B cell (primary cell): ENCODE data around the gene RMND1. TPM values are rescaled to one million over a fixed set of nuclear protein-coding genes. Genes with fewer than 3 reads are reported as not detected.

Experiments used
- ATAC-seq: fragments of 200-7000 bp; cut with Tn5 transposase; one replicate; pipeline ENCODE4 v1.10.0; 2021; ENCODE audit warnings: low read depth, mild to moderate bottlenecking, moderate number of reproducible peaks, moderate library complexity
- CTCF ChIA-PET: fragments of 350-600 bp; sonication (Branson Sonifier 250); formaldehyde crosslinking; loops from one replicate; lab custom pipeline; 2021; ENCODE audit warnings: antibody characterized with exemption, inconsistent platforms; lab: Charles Lee
- POLR2A ChIA-PET: fragments of 350-600 bp; sonication (Branson Sonifier 250); formaldehyde crosslinking; loops from one replicate; lab custom pipeline; 2021; ENCODE audit warnings: antibody characterized with exemption; lab: Charles Lee
- DNase-seq: peaks from one replicate; pipeline ENCODE4 v3.0.0; 2013
- H2AFZ ChIP-seq: 2 replicates; pipeline ENCODE4 v1.6.1; 2012; ENCODE audit warnings: mild to moderate bottlenecking, low read depth, low read length; ENCODE audit not compliant: insufficient read depth, poor library complexity, severe bottlenecking
- H3K27ac ChIP-seq, 2 donors: 1 replicate in 1 of 2; 2 replicates in 1 of 2; pipeline ENCODE4 v1.5.1; 2012 to 2013; ENCODE audit warnings: low read length in 2 of 2, mild to moderate bottlenecking in 2 of 2, moderate library complexity in 1 of 2
- H3K27me3 ChIP-seq, 4 experiments: fragments of 200-600 bp in 1 of 4; sonication (generic) in 1 of 4; replicated peaks in 1 of 4; 1 replicate in 2 of 4; 2 replicates in 2 of 4; pipeline versions ENCODE4 v1.6.1 to v1.7.0; 2013 to 2016; ENCODE audit warnings: low read length in 3 of 4, mild to moderate bottlenecking in 2 of 4, mixed read lengths in 1 of 4, moderate library complexity in 1 of 4; ENCODE audit not compliant: insufficient read depth in 4 of 4, control insufficient read depth in 3 of 4; ENCODE audit errors: control extremely low read depth in 1 of 4
- H3K36me3 ChIP-seq, 2 experiments: replicated peaks in 1 of 2; 1 replicate in 1 of 2; 2 replicates in 1 of 2; pipeline versions ENCODE4 v1.6.1 to v1.7.1; 2013; ENCODE audit warnings: low read length in 1 of 2; ENCODE audit not compliant: insufficient read depth in 2 of 2, control insufficient read depth in 1 of 2; ENCODE audit errors: control extremely low read depth in 1 of 2, extremely low read depth in 1 of 2
- H3K4me1 ChIP-seq, 2 donors: fragments of 200-600 bp in 1 of 2; sonication (generic) in 1 of 2; 1 replicate in 1 of 2; 2 replicates in 1 of 2; pipeline versions ENCODE4 v1.5.1 to v1.6.1; 2013 to 2017; ENCODE audit warnings: low read length in 2 of 2; ENCODE audit not compliant: control insufficient read depth in 2 of 2, insufficient read depth in 2 of 2
- H3K4me2 ChIP-seq: replicated peaks from 2 replicates; pipeline ENCODE3; 2012; ENCODE audit warnings: mild to moderate bottlenecking, low read depth, low read length; ENCODE audit not compliant: poor library complexity, severe bottlenecking
- H3K4me3 ChIP-seq, 5 experiments: fragments of 200-600 bp in 1 of 5; sonication (generic) in 1 of 5; 1 replicate in 3 of 5; 2 replicates in 2 of 5; pipeline versions ENCODE4 v1.5.1 to v1.7.0; 2011 to 2016; ENCODE audit warnings: low read length in 4 of 5, mild to moderate bottlenecking in 4 of 5, low read depth in 2 of 5, control low read depth in 1 of 5, moderate library complexity in 1 of 5; ENCODE audit not compliant: insufficient read depth in 1 of 5; ENCODE audit errors: control extremely low read depth in 1 of 5, extremely low read depth in 1 of 5
- H3K79me2 ChIP-seq: fragments of 200-600 bp; sonication (generic); one replicate; pipeline ENCODE4 v1.6.0; 2016; ENCODE audit warnings: low read length; ENCODE audit not compliant: control insufficient read depth, insufficient read depth
- H3K9ac ChIP-seq: fragments of 200-600 bp; sonication (generic); 2 replicates; pipeline ENCODE4 v1.6.1; 2017; ENCODE audit warnings: mild to moderate bottlenecking, low read length, moderate library complexity
- H3K9me3 ChIP-seq, 3 donors: one replicate each; pipeline versions ENCODE4 v1.6.1 to v1.7.1; 2013; ENCODE audit warnings: low read length in 2 of 3; ENCODE audit not compliant: control insufficient read depth in 2 of 3, insufficient read depth in 1 of 3; ENCODE audit errors: control extremely low read depth in 1 of 3
- H4K20me1 ChIP-seq: 2 replicates; pipeline ENCODE4 v1.6.0; 2012; ENCODE audit warnings: mild to moderate bottlenecking, low read length; ENCODE audit not compliant: insufficient read depth, control insufficient read depth, poor library complexity, severe bottlenecking
- H3K27ac Mint-ChIP-seq: one replicate; pipeline ENCODE4 v1.8.0; 2021; ENCODE audit warnings: mixed read lengths
- H3K27me3 Mint-ChIP-seq: one replicate; pipeline ENCODE4 v1.8.0; 2021; ENCODE audit warnings: mixed read lengths
- H3K4me1 Mint-ChIP-seq: one replicate; pipeline ENCODE4 v1.8.0; 2021; ENCODE audit warnings: mixed read lengths
- H3K4me3 Mint-ChIP-seq: one replicate; pipeline ENCODE4 v1.8.0; 2021; ENCODE audit warnings: mixed read lengths
- H3K9me3 Mint-ChIP-seq: one replicate; pipeline ENCODE4 v1.8.0; 2022; ENCODE audit warnings: mixed read lengths; ENCODE audit not compliant: insufficient read depth
- CTCF ChIP-seq: fragments of 200-600 bp; IDR thresholded peaks from one replicate; pipeline ENCODE4 v1.8.0; 2022; ENCODE audit warnings: antibody characterized with exemption, mild to moderate bottlenecking
- EZH2 ChIP-seq: IDR thresholded peaks from 2 replicates; pipeline ENCODE4 v1.6.1; 2012; ENCODE audit warnings: borderline replicate concordance, low read depth, mild to moderate bottlenecking, moderate library complexity, low read length; ENCODE audit not compliant: insufficient read depth, poor library complexity, severe bottlenecking
- WGBS: methylation state at CpG from one replicate; pipeline ENCODE4 v1.1.5; 2013; ENCODE audit warnings: missing lambda C conversion rate; ENCODE audit not compliant: insufficient coverage; 5-methylcytosine and 5-hydroxymethylcytosine counted together
- intact Hi-C: fragments of 100-400 bp; cut with micrococcal nuclease; formaldehyde crosslinking; loops from one replicate; pipeline ENCODE4 v1.10.0; 2022
- polyA plus RNA-seq: library from polyadenylated mRNA; depleted of rRNA; stranded (reverse); fragments of >200 nt; gene quantifications from 2 replicates; pipeline ENCODE4 v1.2.3, GENCODE V29; 2012
- total RNA-seq, 2 donors: library from RNA; stranded (reverse); fragments of 120-200 nt in 1 of 2; gene quantifications; 1 replicate in 1 of 2; 2 replicates in 1 of 2; pipeline versions ENCODE4 v1.2.3 to v1.2.4, GENCODE V29; 2013 to 2022

The RMND1 gene
- total and polyA plus RNA-seq, 2 donors (not counting 1 experiment from before 2014, with no cell fraction given), result 4.3 to 15.7 TPM

- peaks cover 45% of the 10 kb centered on the region for H3K4me1 Mint-ChIP-seq
- DNase-seq (peak; percentile 100), ATAC-seq (peak; percentile 73)
- H3K27ac ChIP-seq, result peak overlapping the region; percentile 77 to 97
- H3K27ac Mint-ChIP-seq, result peak overlapping the region; percentile 96
- no peaks in the 10 kb centered on the region for H3K36me3 ChIP-seq
- no peaks in the 10 kb centered on the region for H3K9me3 ChIP-seq
- intact Hi-C loops, result loop anchor here (1.0 to 10.0 kb wide), 5 partner anchors 10 to 1823 kb away; partner anchors contain the start of genes GINM1, MTRF1L and RMND1
- peak overlapping the region; percentile 91 for H2AFZ ChIP-seq
- H3K4me3 ChIP-seq, result peak overlapping the region in 4 of 5 experiments; percentile 67 to 95 (median 82)
- ChIA-PET CTCF (interaction anchor here (1.2 to 2.5 kb wide), 4 partner anchors 15 to 66 kb away, joined by 5 to 11 read pairs (median 5); partner anchors contain the start of gene RMND1), POLR2A (interaction anchor here (0.8 to 2.1 kb wide), 6 partner anchors 11 to 911 kb away, joined by 3 to 16 read pairs (median 4); partner anchors contain the start of gene RMND1)
- WGBS, result under 1% methylated on average over 72 of the region's 79 CpGs
- H3K4me3 Mint-ChIP-seq, result peak overlapping the region; percentile 99
- H3K79me2 ChIP-seq, result peaks cover 58% of the 10 kb centered on the region
- peaks cover 33% of the 10 kb centered on the region for H4K20me1 ChIP-seq
- H3K27me3 ChIP-seq, result no peaks in the 10 kb centered on the region
- H3K9ac ChIP-seq, result peak overlapping the region; percentile 94
- no peaks in the 10 kb centered on the region for H3K9me3 Mint-ChIP-seq
- TF ChIP-seq CTCF (no peak), EZH2 (no peak)
- peak overlapping the region; percentile 90 for H3K4me2 ChIP-seq
- peaks cover 38 to 39% of the 10 kb centered on the region in 2 donors for H3K4me1 ChIP-seq
- H3K27me3 Mint-ChIP-seq, result no peaks in the 10 kb centered on the region
Measured at GRCh38 chr6:151390276-151390850, 61.6 kb downstream of the RMND1 start.
